A172 (cell line): Measurements from ENCODE around the gene NUP153. TPM values are rescaled to one million over a fixed set of nuclear protein-coding genes. Genes with fewer than 3 reads are reported as not detected.
A peak's percentile ranks its signal among the peaks of the same experiment; 100 is the strongest.
"Not testable (repeated sequence)": the region's sequence is repeated elsewhere in the genome, so short reads cannot be mapped to it uniquely, and the experiment has no call there.

Source experiments
- DNase-seq: peaks from one replicate; pipeline ENCODE4 v3.0.0-alpha.2; 2015; ENCODE audit warnings: low spot score
- total RNA-seq: library from RNA; depleted of rRNA; stranded (reverse); fragments of >200 nt; shearing (Covaris generic); gene quantifications from 2 replicates; pipeline ENCODE4 v1.2.3, GENCODE V29; 2014

NUP153 gene
- total RNA-seq, 1 experiment from 2014 or later: 40.4 TPM

DNA sequence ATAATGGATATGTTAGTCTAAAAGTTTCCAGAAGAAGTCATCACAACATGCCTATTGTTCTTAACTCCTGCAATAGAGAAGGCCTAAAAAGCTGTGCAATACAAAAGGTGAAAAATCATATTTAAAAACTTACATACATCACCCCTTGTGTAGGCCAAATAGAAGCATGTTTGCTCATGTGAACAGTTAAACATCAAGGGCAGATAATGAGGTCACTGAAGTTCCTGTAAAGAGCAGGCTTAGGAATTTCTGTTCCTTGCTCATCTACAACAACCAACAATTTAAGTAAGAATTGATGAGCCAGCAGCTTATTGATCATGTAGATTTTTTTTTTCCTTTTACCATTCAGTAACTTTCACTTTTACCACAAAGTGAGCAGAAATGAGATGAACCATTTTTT, 7.5 kb upstream of the NUP153 start:
- DNase-seq: no peak

DNA sequence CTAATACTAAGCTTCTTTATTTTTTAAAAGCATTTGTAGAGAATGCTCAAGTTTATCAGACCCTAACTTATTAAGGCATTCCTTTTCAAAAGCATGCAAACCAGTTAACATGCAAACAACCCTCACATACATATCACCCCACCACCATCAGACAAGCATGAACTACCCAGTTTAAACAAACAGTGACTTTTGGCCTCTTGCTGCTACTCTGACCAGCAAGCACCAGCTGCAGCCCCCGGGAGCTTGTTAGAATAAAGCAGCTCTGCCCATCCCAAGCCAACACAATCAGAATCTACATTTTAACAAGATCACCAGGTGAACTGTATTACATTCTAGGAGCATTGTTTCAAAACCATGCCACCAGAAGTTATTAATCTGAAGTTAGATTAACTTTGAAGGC, 5.9 kb upstream of the NUP153 start:
- DNase-seq: no peak

- DNase-seq: no peak
These were observed 3.6 kb upstream of the NUP153 start for GRCh38 chr6:17710331-17710730.

DNA sequence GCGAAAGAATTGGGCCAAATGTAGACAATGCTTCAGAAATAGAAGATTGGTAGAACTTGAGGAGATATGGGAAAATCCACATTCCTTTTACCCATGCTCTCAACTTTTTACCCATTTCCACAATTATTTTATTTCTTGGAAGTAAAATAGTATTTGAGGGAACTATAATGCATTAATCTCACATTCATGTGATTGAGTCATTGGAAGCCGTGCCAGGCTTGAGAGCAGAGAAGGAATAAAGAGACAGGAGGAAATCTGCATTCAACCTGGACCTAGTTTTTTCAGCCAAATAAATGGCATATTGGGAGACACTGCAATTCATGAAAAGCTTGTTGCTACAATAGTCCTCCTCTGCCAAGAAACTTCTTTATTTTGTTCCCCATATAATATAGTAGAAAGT, 2.8 kb upstream of the NUP153 start:
- no peak for DNase-seq

DNA sequence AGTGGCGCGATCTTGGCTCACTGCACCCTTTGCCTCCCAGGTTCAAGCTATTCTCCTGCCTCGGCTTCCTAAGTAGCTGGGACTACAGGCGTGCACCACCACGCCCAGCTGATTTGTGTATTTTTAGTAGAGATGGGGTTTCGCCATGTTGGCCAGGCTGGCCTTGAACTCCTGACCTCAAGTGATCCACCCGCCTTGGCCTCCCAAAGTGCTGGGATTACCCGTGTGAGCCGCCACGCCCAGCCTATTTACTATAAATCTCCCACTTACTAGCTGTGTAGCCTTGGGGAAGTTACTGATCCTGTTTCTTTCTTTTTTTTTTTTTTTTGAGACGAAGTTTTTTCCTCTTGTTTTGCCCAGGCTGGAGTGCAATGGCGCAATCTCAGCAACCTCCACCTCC, 1.3 kb upstream of the NUP153 start:
- DNase-seq: not testable (repeated sequence)

DNA sequence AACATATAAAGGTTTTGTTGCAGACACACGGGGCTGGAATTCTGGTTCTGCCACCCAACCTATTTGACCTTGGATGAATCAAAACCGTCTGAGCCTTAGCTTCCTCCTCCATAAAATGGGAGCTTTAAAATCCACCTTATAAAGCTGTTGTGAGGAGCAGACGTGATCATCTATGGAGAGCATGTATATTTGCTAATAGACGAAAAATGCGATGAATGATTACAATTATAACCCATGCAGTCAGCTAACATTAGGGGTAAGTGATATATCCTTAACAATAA, 586 bp upstream of the NUP153 start:
- DNase-seq: no peak

DNA sequence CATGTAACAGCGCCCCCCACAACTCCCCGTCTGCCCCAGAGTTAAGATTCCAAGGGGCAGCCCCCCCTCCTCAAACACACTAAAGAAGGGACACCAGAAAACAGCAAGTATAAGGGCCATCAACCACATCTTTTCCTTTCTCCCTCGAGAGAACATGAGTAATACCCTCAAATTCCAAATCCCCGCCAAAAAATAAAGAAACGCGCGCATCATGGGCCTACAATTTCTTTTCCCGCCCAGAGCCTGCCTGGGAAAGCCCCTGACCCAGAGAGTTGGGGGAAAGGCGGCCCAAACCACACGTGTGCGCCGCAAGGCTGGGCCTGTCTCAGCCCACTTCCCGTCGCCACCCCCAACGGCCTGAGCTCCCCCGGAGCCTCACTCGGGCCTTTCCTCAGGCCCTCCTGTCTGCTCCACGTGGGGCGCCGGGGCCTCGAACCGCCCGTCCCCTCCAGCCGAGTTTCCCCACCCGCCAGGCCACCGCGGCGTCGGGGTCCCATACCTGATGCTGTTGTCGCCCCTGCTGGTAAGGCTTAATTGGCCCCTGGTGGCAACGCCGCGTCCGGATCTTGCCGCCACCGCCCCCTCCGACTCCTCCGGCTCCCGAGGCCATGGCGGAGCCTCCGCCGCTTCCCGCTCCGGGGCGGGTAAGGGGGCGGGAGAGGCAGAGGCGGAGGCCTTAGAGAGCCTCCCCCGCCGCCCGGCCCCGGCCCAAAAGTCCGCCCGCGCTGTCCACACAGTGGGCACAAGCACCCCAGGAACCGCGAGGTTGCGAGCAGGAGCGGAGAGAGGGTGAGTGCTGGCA, 746 bp downstream of the NUP153 start:
- peak; percentile 55 for DNase-seq

DNA sequence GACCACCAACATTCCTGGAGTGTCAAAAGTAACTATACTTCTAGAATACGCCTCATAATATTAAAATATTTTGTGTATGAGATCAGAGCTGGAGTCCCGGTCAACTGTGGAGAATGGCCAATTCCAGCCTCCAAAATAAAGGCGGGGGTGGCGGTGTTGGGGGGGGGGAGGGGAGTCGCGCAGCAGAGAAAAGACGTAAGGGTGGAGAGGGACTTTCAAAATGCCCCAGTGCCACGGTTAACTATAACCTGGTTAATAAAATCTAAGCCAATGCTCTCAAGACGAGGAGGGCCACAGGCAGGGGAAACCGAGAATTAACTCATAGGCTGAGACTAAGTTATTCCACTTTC, 1.3 kb downstream of the NUP153 start:
- peak; percentile 43 for DNase-seq

DNA sequence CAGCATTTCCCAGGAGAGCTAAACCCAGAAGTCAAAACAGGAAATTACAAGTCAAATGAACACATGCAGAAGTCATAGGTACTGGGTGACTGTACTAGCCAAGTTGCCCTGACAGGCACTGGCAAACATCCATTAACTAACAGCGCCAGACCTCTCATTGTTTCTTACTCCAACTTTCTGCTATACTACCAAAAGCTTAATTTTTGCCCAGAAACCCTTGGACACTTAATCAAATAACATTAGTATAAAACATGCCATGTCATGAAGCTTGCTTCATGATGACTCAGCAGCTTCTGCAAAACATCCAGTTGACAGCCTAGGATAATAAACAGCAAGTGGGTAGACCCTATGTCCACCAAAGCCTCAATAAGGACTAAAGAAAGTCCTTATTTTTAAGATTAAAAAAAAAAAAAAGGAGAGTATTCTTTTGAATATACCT, 3.5 kb downstream of the NUP153 start:
- DNase-seq: peak; percentile 78

GRCh38 chr6:17700421-17701416, 6.0 kb downstream of the NUP153 start:
- DNase-seq: no peak

GRCh38 chr6:17691925-17692538, 14.7 kb downstream of the NUP153 start:
- DNase-seq: no peak

DNA sequence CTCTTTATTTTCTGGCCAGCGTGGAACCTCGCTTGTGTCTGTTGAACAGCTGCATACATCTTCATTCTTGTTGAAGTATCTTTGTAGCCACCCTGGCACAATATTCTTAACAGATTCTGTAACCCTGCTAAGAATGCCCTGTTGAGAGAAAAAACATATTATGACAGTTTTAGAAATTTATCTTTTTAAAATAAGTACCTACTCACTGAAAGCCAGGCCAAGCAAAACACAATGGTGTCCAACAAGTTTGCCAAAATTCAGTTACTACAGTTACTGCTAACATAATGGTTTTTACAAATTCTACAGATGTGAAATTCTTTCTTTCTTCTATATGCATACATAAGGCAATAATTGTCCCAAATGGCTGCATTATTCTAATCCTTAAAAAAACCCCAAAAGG, 18.2 kb downstream of the NUP153 start:
- DNase-seq: no peak

- DNase-seq: no peak
These were observed 19.6 kb downstream of the NUP153 start for GRCh38 chr6:17687136-17687535.

DNA sequence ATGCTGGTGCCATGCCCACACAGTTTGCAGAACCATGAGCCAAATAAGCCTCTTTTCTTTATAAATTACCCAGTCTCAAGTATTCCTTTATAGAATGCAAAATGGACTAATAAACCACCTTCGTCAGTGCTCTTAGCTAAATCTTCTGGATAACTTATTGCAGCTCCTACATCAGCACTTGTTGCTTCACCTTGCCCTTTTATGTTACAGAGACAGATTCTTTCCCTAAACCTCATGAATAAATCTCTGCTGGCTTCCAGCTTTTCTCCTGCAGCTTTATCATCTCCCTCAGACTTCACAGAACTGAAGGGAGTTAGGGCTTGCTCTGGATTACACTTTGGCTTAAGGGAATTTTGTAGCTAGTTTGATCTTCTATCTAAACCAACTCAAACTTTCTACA, 22.6 kb downstream of the NUP153 start:
- no peak for DNase-seq

GRCh38 chr6:17683428-17683827, 23.3 kb downstream of the NUP153 start:
- no peak for DNase-seq

- DNase-seq: no peak
These were observed 27.0 kb downstream of the NUP153 start for GRCh38 chr6:17679726-17680125.

GRCh38 chr6:17677602-17678001, 29.1 kb downstream of the NUP153 start:
- no peak for DNase-seq

DNA sequence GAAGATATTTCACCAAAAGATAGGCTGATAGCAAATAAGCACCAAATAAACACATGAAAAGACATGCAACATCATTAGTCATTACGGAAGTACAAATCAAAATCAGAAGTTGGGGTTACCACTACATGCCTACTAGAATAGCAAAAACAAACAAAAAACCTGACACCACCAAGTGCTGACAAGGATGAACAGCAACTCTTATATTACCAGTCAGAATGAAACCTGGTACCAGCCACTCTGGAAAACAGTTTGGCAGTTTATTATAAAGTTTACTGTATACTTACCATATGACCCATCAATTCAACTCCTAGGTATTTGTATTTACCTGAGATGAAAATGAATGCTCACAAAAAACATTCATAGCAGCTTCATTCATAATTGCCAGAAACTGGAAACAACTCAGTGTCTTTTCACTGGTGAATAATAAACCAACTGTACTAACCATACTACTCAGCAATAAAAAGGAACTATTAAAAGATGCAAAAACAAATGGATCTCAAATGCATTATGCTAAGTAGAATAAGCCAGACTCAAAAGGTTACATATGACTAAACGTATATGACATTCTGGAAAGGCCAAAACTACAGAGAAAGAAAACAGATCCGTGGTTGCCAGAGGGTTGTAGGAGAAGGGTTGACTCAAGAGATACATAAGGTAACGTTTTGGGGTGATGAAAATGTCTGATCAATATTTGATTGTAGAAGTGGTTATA, 33.0 kb downstream of the NUP153 start:
- DNase-seq: no peak

- no peak for DNase-seq
These were observed 34.5 kb downstream of the NUP153 start for GRCh38 chr6:17672064-17672718.

GRCh38 chr6:17666646-17667045, 40.1 kb downstream of the NUP153 start:
- no peak for DNase-seq

DNA sequence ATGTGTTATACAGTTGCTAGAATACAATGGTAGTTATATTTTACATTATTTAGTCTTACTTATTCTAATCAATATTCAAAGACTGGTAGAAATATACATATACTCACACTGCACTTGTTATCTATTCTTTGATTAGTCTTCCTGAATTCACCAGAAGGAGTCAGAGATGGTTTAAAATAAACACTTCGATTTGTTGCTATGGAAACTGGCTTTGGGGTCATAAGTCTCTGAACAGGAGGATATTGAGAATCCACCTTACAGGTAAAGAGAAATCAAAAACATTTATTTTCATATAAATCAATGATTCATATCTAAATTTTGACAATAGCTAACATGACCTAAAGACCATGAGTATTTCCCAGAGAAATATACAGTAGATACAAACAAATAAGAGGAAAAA, 41.6 kb downstream of the NUP153 start:
- DNase-seq: no peak
